Stomach (tissue), 9 donors: ENCODE measurements around the gene USP34. TPM values are rescaled to one million over a fixed set of nuclear protein-coding genes. Genes with fewer than 3 reads are reported as not detected.

Experiments used
- DNase-seq, 2 donors: peaks; one replicate each; pipeline versions ENCODE4 v3.0.0 to v3.0.0-alpha.2; 2013 to 2019
- H3K27ac ChIP-seq, 5 donors: fragments of 200-600 bp in 4 of 5; sonication (generic) in 4 of 5; one replicate each; pipeline ENCODE4 v1.5.1; 2013 to 2019; ENCODE audit warnings: mild to moderate bottlenecking in 1 of 5, moderate library complexity in 1 of 5
- H3K27me3 ChIP-seq, 3 donors: fragments of 200-600 bp; sonication (generic); one replicate each; pipeline ENCODE4 v1.5.1; 2017 to 2019; ENCODE audit warnings: mixed run types in 1 of 3
- H3K36me3 ChIP-seq, 4 donors: fragments of 200-600 bp; sonication (generic); 1 replicate in 3 of 4; 2 replicates in 1 of 4; pipeline ENCODE4 v1.5.1; 2016 to 2019
- H3K4me1 ChIP-seq, 4 donors: fragments of 200-600 bp; sonication (generic); one replicate each; pipeline ENCODE4 v1.5.1; 2016 to 2019
- H3K4me3 ChIP-seq, 4 donors: fragments of 200-600 bp; sonication (generic) in 3 of 4; one replicate each; pipeline ENCODE4 v1.5.1; 2016 to 2019; ENCODE audit warnings: mild to moderate bottlenecking in 1 of 4
- H3K9me3 ChIP-seq, 4 donors: fragments of 200-600 bp; sonication (generic); one replicate each; pipeline ENCODE4 v1.5.1; 2016 to 2019
- EP300 ChIP-seq: sonication (generic); formaldehyde crosslinking; IDR thresholded peaks from one replicate; pipeline ENCODE4 v1.6.1; 2017; ENCODE audit warnings: antibody characterized with exemption
- POLR2A ChIP-seq, 4 donors: fragments of 450-650 bp; IDR thresholded peaks; one replicate each; pipeline ENCODE4 v1.6.1; 2016; ENCODE audit warnings: antibody characterized with exemption in 4 of 4, control low read depth in 2 of 4, mild to moderate bottlenecking in 1 of 4, moderate library complexity in 1 of 4
- POLR2AphosphoS5 ChIP-seq, 3 donors: sonication (generic); formaldehyde crosslinking; IDR thresholded peaks; one replicate each; pipeline ENCODE4 v1.6.1; 2016; ENCODE audit warnings: antibody characterized with exemption in 3 of 3
- WGBS, 5 donors: extraction: QIAGEN DNeasy Blood & Tissue Kit in 3 of 5; methylation state at CpG; one replicate each; pipeline versions ENCODE4 v1.1.5 to v1.1.7; 2013 to 2018; 5-methylcytosine and 5-hydroxymethylcytosine counted together
- intact Hi-C: fragments of 100-400 bp; cut with DNase I; formaldehyde crosslinking; loops from one replicate; pipeline ENCODE4 v1.15.1; 2023; ENCODE audit warnings: low total_unique reads
- polyA plus RNA-seq, 3 donors: library from polyadenylated mRNA; stranded (reverse); fragments of 200-250 nt; gene quantifications; one replicate each; pipeline ENCODE4 v1.2.3, GENCODE V29; 2013
- total RNA-seq, 5 donors: library from RNA; depleted of rRNA; stranded (reverse); fragments of >200 nt; gene quantifications; one replicate each; pipeline versions ENCODE4 v1.1.0 to v1.2.3, GENCODE V29; 2014 to 2016
- TF ChIP-seq, protein P1 (sequence below), 7 experiments: fragments of 450-650 bp in 4 of 7; fragments of 200-600 bp in 3 of 7; sonication (generic) in 3 of 7; IDR thresholded peaks; one replicate each; pipeline ENCODE4 v1.5.1; 2016 to 2019; ENCODE audit warnings: antibody characterized with exemption in 7 of 7, control low read depth in 2 of 7, mild to moderate bottlenecking in 1 of 7
- donor health status: healthy with polysubstance abuse.
- donor health status: Bipolar disorder and iron deficiency.
- donor health status: healthy.

USP34 gene
- total and polyA plus RNA-seq, 8 donors, result 21.1 to 300 (median 73.2) TPM

DNA sequence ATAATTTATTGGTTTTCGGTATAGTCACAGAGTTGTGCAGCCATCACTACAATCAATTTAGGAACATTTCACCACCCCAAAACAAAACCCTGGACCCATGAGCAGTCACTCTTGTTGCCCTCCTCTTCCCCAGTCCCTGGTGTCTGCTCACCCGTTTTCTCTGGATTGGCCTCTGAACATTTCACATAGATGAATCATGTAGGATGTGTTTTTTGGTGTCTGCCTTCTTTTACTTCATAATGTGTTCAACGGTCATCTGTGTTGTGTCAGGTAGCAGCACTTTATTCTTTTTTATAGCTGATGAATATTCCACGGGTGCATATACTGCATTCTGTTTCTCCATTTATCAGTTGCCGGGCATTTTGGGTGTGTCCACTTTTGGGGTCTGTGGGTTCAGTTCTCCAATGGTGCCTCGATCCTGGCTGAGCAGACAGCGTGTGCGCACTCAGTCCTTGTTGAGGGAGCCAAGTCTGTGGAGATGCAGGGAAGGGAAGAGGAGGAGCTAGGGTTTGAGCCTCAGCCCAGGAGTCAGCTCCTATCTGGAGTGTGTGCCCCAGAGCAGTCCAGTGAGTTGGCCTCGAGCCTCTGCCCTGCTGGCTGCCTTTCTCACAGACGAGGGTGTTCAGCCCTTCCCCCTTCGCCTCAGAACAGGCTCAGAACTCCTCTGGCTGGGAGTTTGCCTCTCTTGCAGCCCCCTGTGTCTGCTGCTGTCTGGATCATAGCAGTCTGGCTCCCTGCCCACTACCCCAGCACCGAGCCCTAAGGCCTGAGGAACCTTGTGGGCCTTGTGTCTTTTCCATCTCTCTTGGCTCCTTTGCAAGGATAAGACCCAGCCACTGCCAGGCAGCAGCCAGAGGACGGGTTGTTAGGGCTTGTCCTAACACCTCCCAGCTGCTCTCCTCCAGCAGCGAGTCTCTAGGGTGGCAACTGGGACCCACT lies 290.9 kb downstream of the USP34 start:
- Histone ChIP-seq H3K27me3 (no peaks in the 10 kb centered on the region), H3K27ac (peak overlapping the region; percentile 5 to 99 (median 99)), H3K36me3 (peaks cover 43 to 51% (median 45%) of the 10 kb centered on the region in 4 donors), H3K9me3 (no peaks in the 10 kb centered on the region), H3K4me3 (peak overlapping the region in 3 of 4 donors; percentile 2 to 72 (median 71)), H3K4me1 (peaks cover 42 to 73% (median 56%) of the 10 kb centered on the region in 4 donors)
- 29 to 43% (median 34%) methylated on average over 14 of the region's 14 CpGs for WGBS, 5 donors
- DNase-seq, result peak; percentile 76 to 79
- intact Hi-C loops, result no loop called here
- peak in 1 of 3 donors; percentile 46 for TF ChIP-seq POLR2AphosphoS5 (IDR thresholded peaks at IDR 0.05)
- TF ChIP-seq POLR2A (IDR thresholded peaks at IDR 0.05), result no peak

DNA sequence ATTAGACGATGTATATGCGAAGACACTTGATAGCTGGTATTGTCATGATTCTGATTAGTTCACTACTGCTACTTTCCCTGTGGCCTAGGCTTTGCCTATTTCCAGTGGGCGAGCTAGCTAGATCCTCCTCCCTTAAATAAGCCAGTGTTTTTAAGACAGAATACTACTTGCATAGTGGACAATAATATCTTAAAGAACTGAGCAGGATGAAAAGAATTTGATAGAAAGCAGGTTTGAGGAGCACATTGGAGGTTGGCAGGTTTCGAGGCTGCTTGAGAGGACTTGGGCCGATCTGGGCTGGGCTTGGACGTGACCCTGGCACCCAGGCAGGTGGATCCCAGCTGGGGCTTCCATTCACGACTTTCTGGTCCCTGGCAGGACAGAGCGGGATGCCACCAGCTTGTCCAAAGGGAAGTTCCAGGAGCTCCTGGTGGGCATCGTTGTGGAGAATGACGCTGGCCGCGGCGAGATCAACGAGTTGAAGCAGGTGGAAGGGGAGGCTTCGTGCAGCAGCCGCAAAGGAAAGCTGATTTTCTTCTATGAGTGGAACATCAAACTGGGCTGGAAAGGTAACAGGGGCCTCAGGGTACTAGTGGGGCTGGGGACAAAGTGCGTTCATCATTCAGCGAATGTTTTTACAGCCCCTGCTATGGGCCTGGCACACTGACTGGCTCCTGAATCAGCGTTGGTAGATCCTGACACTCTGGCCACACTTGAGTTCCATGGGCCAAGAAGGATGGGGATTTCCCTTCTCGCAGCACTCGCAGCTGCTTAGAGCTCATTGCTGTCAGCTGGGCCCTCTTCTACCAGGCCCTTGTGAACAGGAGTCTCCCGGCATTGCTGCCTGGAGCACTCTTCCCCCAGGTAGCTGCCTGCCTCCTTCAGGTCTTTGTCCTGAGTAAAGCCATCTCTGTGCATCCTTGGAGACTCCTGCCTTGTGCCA lies 292.0 kb downstream of the USP34 start:
- Histone ChIP-seq H3K4me1 (peaks cover 42 to 64% (median 56%) of the 10 kb centered on the region in 4 donors), H3K4me3 (peak overlapping the region; percentile 71 to 87 (median 74)), H3K27me3 (no peaks in the 10 kb centered on the region), H3K27ac (peak overlapping the region; percentile 94 to 100 (median 99)), H3K36me3 (peaks cover 32 to 40% (median 34%) of the 10 kb centered on the region in 4 donors), H3K9me3 (no peaks in the 10 kb centered on the region)
- 81 to 88% (median 84%) methylated on average over 22 of the region's 22 CpGs for WGBS, 5 donors
- intact Hi-C loops, result no loop called here
- DNase-seq, result no peak
- TF ChIP-seq POLR2A (IDR thresholded peaks at IDR 0.05) (no peak), POLR2AphosphoS5 (IDR thresholded peaks at IDR 0.05) (no peak), EP300 (no peak)
- TF ChIP-seq, protein P1, sequence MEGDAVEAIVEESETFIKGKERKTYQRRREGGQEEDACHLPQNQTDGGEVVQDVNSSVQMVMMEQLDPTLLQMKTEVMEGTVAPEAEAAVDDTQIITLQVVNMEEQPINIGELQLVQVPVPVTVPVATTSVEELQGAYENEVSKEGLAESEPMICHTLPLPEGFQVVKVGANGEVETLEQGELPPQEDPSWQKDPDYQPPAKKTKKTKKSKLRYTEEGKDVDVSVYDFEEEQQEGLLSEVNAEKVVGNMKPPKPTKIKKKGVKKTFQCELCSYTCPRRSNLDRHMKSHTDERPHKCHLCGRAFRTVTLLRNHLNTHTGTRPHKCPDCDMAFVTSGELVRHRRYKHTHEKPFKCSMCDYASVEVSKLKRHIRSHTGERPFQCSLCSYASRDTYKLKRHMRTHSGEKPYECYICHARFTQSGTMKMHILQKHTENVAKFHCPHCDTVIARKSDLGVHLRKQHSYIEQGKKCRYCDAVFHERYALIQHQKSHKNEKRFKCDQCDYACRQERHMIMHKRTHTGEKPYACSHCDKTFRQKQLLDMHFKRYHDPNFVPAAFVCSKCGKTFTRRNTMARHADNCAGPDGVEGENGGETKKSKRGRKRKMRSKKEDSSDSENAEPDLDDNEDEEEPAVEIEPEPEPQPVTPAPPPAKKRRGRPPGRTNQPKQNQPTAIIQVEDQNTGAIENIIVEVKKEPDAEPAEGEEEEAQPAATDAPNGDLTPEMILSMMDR (IDR thresholded peaks at IDR 0.05), result no peak

DNA sequence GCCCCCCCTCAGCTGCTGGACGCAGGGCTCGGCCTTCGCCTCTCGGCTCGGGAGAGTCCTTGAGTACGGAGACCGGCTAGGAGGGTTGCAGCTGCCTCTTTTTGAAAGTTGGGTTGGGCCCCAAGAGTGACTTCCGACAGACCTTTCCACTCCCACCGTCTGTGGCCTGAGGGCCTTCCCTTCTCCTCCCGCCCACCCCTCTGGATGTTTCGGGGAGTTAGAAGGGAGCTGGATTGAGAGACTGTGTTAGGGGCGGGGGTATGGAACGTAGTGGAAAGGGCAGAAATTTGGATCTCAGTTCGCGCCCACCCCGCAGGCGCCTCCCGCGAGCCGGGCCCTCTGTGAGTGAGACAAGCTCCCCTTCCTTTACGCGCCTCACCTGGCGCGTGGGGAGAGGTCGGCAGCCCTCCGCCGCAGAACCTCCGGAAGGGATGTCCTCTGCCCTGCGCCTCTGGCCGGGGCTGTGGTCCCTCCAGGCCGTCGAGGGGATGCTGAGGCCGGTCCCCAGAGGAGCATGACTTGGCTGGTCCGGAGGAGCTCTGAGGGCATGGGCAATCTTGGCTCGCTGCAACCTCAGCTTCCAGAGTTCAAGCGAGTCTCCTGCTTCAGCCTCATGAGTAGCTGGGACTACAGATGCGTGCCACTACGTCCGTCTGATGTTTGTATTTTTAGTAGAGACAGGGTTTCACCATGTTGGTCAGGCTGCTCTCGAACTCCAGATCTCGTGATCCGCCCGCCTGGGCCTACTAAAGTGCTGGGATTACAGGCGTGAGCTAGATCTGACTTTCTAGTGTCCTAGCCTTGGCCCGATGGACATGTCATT lies 292.9 kb downstream of the USP34 start:
- peak; percentile 28 to 72 for DNase-seq
- Histone ChIP-seq H3K36me3 (peaks cover 23 to 31% (median 25%) of the 10 kb centered on the region in 4 donors), H3K9me3 (no peaks in the 10 kb centered on the region), H3K27me3 (no peaks in the 10 kb centered on the region), H3K4me1 (peaks cover 42 to 58% (median 52%) of the 10 kb centered on the region in 4 donors), H3K4me3 (peak overlapping the region; percentile 71 to 87 (median 74)), H3K27ac (peak overlapping the region; percentile 94 to 100 (median 99))
- 12 to 16% (median 14%) methylated on average over 38 to 45 of the region's 45 CpGs for WGBS, 5 donors
- TF ChIP-seq, protein P1 (IDR thresholded peaks at IDR 0.05), result no peak
- no peak for TF ChIP-seq POLR2A (IDR thresholded peaks at IDR 0.05)
- no peak for TF ChIP-seq POLR2AphosphoS5 (IDR thresholded peaks at IDR 0.05)
- TF ChIP-seq EP300, result no peak
- intact Hi-C loops, result no loop called here
